HG02970 (cell line): Measurements from ENCODE around the gene SCART1.

Source experiments
- ATAC-seq: cut with Tn5 transposase; IDR thresholded peaks from one replicate; pipeline ENCODE4 v1.9.1; 2021; ENCODE audit warnings: mild to moderate bottlenecking, moderate library complexity, moderate number of reproducible peaks; ENCODE audit not compliant: unreplicated experiment, low FRiP score

SCART1 gene

GRCh38 chr10:133454204-133454893 is 604 bp downstream of the SCART1 start:
- ATAC-seq, result no peak

GRCh38 chr10:133455196-133455595 is 1.5 kb downstream of the SCART1 start:
- ATAC-seq, result no peak

DNA sequence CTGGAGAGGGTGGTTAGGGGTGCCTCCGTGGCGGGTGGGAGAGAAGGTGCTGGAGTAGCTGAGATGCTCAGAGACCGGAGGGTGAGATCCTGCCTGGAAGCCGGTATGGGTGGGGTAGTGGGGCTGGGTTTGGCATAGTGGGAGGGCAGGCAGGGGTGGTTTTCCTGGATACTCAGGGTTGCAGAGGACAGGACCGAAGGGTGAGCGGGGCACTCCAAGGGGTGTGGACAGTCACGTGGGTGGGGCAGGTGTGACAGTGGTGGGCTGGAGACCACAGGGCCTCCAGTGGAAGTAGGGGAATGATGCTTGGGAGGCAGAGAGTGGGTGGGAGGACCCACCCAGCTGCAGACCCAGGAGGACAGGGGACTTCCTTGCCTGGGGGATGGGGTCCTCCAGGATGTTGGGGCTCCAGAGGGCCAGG is 1.9 kb downstream of the SCART1 start:
- no peak for ATAC-seq

DNA sequence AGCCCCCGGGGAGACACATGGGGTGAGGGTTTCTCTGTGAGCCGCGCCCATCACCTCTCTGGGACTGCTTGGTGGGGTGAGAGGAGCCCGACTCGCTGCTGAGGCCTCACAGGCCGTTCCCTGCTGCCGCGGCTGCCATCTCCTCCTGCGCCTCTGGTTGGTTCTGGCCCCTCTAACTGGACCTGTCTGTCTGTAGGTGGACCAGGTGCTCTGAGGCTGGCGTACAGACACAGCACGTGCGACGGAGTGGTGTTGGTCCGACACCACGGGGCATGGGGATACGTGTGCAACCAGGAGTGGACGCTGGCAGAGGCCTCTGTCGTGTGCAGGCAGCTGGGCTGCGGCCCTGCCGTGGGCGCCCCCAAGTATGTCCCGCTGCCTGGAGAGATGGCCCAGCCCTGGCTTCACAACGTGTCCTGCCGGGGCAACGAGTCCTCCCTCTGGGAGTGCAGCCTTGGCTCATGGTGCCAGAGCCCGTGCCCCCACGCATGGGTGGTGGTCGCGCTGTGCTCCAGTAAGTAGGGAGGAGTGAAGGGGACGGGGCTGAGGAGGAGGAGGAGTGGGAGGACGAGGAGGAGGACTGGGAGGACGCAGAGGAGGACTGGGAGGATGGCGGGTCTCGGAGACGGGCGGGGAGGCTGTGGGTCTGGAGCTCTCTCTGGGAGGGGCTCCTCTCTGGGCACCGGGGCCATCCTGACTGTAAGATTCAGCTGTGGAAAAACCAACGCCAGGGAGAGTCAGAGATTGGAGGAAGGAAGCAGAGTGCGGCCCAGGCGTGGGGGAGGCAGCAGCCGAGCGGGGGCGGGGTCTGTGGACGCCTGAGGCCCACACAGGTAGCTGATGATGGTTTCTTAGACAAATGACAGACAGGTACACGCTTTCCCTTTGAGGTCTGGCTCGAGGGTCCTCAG is 2.6 kb downstream of the SCART1 start:
- no peak for ATAC-seq

DNA sequence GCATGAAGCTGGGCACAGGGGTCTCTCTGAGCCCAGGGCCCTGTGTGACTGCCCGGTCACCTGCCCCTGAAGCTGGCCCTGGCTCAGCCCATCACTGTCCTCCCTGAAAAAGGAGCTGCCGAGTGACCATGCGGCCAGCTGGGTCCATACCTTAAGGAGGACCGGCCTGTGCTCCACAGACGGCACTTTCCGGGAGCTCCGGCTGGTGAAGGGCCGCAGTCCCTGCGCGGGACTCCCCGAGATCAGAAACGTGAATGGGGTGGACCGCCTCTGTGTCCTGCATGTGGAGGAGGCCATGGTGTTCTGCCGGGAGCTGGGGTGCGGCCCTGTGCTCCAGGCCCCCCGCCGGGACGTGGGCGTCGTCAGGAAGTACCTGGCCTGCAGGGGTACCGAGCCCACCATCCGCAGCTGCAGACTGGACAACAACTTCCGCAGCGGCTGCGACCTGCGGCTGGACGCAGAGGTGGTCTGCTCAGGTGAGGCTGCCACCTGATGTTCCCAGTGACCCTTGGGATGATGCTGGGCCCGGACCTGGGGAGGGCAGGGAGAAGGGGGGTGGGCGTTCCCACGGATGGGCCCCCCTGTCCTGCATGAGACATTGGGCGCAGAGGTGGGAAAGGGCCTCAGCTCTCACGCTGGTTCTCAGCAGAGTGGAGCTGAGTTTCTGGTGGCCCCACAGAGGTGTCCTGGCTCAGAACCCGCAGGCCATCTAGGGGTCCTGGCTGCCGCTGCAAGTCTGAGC is 3.5 kb downstream of the SCART1 start:
- no peak for ATAC-seq

- ATAC-seq, result no peak
Observed at GRCh38 chr10:133458021-133458709, 4.4 kb downstream of the SCART1 start.

DNA sequence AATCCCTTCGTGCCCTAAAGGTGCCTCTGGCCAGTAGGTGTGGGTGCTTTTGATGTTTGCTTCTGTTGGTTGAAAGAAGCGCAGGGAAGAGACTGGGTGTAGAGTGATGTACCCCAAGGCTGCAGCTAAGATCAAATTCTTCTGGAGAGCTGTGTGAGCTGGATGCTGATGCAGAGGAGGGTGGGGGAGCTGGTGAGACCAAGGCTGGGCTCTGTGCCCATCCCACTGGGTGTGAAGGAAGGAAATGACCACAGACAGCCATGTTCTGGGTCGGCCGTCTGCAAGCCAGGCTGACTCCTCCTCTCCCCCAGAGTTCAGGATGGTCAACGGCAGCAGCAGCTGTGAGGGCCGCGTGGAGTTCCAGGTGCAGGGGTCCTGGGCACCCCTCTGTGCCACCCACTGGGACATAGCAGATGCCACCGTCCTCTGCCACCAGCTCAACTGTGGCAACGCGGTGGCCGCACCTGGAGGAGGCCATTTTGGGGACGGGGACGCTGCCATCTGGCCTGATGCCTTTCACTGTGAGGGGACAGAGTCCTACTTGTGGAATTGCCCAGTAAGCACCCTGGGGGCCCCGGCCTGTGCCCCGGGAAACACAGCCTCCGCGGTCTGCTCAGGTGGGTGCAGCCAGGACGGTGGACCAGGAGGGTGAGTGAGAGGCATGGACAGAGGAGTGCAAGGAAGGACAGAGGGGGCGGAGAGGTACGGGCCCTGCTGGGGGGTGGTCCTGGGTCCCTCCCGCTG is 5.1 kb downstream of the SCART1 start:
- no peak for ATAC-seq

- no peak for ATAC-seq
Observed at GRCh38 chr10:133459454-133460207, 5.9 kb downstream of the SCART1 start.

DNA sequence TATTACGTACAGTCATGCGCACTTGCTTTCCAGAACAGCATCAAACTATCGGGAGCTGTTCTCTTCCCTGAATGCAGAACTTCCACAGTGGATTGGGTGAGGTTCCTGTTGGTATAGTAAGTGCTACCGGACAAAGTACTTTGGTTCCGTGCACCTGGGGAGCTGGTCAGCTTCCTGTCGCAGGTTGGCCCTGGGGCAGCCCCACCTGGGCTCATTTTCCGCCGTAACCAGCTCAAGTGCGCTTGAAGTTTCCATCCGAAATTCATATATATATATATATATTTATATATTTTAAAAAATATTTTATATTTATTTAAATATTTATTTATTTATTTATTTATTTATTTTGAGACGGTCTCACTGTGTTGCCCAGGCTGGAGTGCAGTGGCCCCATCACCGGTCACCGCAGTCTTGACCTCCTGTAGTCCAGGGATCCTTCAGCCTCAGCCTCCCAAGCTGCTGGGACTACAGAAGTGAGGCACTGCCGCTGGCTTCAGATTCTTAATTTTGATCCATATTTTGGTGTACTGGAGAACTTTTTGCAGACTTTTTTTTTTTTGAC is 6.5 kb downstream of the SCART1 start:
- ATAC-seq, result no peak

DNA sequence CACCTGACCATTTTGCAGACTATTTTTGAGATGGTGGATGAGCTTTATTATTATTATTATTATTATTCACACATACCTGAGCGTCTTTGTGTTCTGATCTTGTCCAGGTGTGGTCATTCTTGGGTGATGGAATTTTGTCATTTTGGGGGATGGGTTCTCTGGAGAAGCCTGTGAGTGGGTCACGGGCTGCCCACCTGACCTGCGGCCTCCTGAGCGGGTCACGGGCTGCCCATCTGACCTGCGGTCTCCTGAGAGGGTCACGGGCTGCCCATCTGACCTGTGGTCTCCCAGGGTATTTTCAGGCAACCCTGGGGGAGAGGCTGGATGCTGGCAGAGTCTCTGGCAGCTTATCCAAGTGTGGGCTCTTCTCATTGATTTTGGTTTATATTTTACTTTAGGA is 7.3 kb downstream of the SCART1 start:
- ATAC-seq, result no peak

DNA sequence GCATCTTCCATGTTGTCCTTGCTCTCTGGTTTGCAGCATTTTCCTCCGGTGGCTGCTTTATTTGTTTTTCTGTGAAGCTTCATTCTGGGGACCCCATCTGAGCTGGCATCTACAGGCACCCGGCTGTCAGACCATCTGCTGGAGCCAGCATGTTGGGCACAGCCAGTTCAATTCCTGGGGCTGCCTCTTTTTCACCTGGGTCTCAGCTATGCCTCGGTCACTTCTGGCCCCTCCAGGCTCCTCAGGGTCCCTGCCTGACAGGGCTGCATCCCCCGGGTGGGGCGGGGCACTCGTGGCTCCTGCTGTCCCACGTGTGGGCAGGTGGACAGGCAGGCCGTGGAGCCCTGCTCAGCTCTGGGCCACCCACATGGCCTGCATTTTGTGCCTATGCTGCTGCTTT is 8.1 kb downstream of the SCART1 start:
- ATAC-seq, result no peak

DNA sequence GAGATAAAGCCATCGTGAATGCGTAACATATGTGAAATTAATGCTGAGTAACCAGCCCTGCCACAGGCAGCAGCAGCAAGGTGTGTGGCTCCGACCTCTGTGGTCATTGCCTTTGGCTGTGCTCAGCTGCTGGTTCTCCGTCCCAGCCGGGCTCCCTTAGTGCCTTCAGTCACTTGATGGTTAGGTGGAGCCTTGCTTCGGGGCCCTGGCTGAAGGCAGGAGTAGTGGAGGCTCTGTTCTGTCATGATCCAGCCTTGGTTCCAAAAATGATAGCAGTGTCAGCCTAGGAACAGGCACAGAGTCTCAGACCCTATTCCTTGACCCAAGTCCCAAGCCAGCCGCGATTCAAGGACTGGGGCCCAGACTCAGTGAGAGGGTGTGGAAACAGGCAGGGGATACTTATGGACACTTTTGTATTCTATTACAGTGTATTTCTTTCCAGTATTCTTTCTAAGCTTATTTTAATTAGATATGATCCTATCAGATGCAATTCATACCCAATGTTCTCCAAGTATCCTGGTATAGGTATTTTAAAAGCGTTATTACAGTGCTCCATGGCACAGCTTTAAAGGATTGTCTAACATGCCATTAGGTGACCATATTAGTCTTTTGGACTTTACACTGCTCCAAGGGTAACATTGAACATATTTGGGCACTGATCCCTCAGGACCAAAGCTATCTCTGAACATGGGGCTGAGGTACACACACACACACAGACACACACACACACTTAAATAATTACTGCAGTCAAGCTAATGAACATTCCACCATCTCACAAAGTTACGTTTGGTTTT is 9.0 kb downstream of the SCART1 start:
- no peak for ATAC-seq

GRCh38 chr10:133464582-133465031 is 10.9 kb downstream of the SCART1 start:
- ATAC-seq, result no peak

DNA sequence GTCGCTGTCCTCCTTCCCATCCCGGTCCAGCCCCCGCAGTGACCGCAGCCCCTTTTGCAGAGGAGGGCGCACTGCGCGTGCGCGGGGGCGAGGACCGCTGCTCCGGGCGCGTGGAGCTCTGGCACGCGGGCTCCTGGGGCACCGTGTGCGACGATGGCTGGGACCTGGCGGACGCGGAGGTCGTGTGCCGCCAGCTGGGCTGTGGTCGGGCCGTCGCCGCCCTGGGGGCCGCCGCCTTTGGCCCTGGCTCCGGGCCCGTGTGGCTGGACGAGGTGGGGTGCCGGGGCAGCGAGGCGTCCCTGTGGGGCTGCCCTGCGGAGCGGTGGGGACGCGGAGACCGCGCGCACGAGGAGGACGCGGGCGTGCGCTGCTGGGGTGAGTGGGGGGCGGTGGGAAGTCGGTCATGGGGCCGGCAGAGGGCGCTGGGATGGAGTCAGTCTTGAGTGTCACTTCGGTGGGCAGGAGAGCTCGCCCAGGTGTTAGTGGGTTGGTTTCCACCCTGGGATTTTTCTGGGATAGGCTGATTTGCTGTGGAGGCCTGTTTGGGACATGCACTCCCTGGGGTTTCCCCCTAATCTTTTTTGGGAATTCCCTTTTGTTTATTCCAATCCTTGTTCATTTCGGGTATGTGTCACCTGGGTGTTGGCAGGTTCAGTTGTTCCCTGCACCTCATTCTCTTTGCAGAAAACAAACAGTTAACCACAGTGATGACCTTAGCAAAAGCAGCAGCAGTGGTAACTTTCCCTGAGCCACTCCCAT is 11.6 kb downstream of the SCART1 start:
- ATAC-seq, result no peak

GRCh38 chr10:133465950-133466474 is 12.3 kb downstream of the SCART1 start:
- no peak for ATAC-seq

- ATAC-seq, result no peak
Observed at GRCh38 chr10:133466683-133467275, 13.0 kb downstream of the SCART1 start.
